ENCODE results near the gene DCLK3.

Gene DCLK3

DNA sequence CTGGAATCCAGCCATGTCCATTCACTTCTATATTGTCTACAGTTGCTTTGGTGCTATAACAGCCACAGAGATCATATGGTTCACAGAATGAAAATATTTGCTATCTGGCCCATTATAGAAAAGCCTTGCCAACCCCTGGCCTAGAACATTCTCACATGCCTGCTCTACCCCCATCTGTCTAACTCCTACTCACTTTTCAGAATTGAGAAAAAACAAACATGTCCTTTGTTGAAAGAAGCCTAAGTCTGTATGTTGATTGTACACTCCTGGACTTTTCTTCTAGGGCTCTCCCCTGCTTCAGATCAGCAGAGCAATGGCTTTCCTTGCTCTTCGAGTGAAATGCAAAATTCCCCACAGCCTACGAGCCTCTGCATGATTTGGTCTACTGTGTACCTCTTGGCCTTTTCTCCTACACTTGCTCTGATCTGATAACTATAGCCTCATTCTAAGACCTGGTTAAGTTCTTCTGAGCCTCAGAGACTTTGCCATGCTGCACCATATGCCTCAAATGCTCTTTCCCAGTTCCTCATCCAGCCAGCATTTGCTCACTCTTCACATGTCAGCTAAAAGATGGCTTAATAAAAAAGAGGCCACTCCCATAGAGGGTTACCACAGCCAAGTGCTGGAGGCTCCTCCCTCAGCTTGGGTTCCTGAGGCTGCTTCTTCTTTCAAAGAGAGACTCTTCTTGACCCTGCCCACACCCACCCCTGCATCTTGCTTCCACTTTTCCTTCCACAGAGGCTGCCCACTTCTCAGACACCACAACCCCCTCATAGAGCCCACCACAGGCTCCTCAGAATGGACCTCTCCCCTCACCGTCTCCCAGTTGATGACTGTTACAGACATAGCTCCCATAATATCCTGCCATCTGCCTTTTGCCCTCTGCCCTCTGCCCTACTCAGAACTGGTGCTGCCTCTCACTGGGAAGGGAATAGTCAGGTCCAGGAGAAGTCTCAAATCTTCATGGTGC, 22.9 kb upstream of the DCLK3 start:
- no peak overlapping the region for H3K27ac ChIP-seq
- no peak overlapping the region for H3K4me3 ChIP-seq
- TF ChIP-seq CTCF (IDR thresholded peaks at IDR 0.05): no peak
- DNase-seq (ENCODE audit: low spot score): no peak

GRCh38 chr3:36784138-36784635, 19.8 kb upstream of the DCLK3 start:
- Histone ChIP-seq H3K4me3 (no peak overlapping the region), H3K27ac (no peak overlapping the region)
- no peak for DNase-seq (ENCODE audit: low spot score)
- no peak for TF ChIP-seq CTCF (IDR thresholded peaks at IDR 0.05)

DNA sequence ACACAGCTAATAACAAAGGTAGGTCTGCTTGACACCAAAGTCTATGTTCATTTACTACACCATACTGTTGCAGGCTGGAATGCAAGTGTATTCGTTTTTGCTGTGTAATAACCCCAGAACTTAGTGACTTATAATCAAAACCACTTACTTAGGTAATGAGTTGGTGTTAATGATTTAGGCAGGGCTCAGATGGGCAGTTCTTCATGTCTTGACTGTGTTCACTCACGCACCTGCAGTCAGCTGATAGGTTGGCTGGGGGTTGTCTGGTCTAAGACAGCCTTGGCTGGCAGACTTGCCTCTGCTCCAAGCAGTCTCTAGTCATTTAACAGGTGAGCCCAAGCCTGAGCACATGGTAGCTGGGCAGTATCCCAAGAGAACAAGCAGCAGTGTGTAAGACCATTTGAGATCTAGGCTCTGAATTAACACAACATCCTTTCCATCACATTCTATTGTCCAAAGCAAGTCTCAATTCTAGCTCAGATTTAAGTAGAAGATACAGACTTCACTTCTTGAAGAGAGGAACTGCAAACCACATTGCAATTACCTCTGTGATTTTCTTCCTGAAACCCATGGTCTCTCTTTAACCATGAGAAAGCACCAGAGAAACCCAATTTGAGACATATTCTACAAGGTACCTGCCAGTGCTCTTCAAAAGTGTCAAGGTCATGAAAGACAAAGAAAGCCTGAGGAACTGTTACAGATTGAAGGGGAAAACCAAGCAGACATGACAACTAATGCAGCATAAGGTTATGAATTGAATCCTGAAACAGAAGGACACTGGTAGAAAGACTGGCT, 13.3 kb upstream of the DCLK3 start:
- no peak overlapping the region for H3K4me3 ChIP-seq
- no peak for DNase-seq (ENCODE audit: low spot score)
- no peak overlapping the region for H3K27ac ChIP-seq
- no peak for TF ChIP-seq CTCF (IDR thresholded peaks at IDR 0.05)

- TF ChIP-seq CTCF (IDR thresholded peaks at IDR 0.05): no peak
- DNase-seq (ENCODE audit: low spot score): no peak
- H3K4me3 ChIP-seq: no peak overlapping the region
- H3K27ac ChIP-seq: no peak overlapping the region
Observed at GRCh38 chr3:36776436-36776835, 12.1 kb upstream of the DCLK3 start.

- no peak overlapping the region for H3K27ac ChIP-seq
- no peak for TF ChIP-seq CTCF (IDR thresholded peaks at IDR 0.05)
- no peak for DNase-seq (ENCODE audit: low spot score)
- H3K4me3 ChIP-seq: no peak overlapping the region
Observed at GRCh38 chr3:36774052-36774451, 9.7 kb upstream of the DCLK3 start.

- no peak for TF ChIP-seq CTCF (IDR thresholded peaks at IDR 0.05)
Observed at GRCh38 chr3:36771931-36772330, 7.6 kb upstream of the DCLK3 start.

More at GRCh38 chr3:36771931-36772330, 7.6 kb upstream of the DCLK3 start:
- Histone ChIP-seq H3K27ac (no peak overlapping the region), H3K4me3 (no peak overlapping the region)
- DNase-seq (ENCODE audit: low spot score): no peak

All from coronary artery (tissue), 2 donors.